OCI-LY1 (cell line): Measurements from ENCODE around the gene PPP1R1C.

Experiments used
- H2AFZ ChIP-seq: fragments of 200-600 bp; sonication (generic), shearing (Covaris generic); 2 replicates; pipeline ENCODE4 v1.6.0; 2014; ENCODE audit warnings: antibody characterized with exemption, mild to moderate bottlenecking, low read length
- H3F3A ChIP-seq: fragments of 200-600 bp; sonication (generic), shearing (Covaris generic); 2 replicates; pipeline ENCODE4 v1.6.0; 2014; ENCODE audit warnings: mild to moderate bottlenecking, antibody characterized with exemption, low read length, moderate library complexity; ENCODE audit not compliant: insufficient read depth
- H3K27ac ChIP-seq: fragments of 200-600 bp; sonication (generic); 2 replicates; pipeline ENCODE4 v1.5.1; 2014; ENCODE audit warnings: low read length, mixed run types, mild to moderate bottlenecking, low read depth; ENCODE audit not compliant: poor library complexity, severe bottlenecking
- H3K27me3 ChIP-seq: fragments of 200-600 bp; sonication (generic); 2 replicates; pipeline ENCODE4 v1.6.0; 2014; ENCODE audit warnings: antibody characterized with exemption, mild to moderate bottlenecking, low read length, moderate library complexity; ENCODE audit not compliant: insufficient read depth
- H3K36me3 ChIP-seq: fragments of 200-600 bp; sonication (generic); 2 replicates; pipeline ENCODE4 v1.6.1; 2014; ENCODE audit warnings: mild to moderate bottlenecking, antibody characterized with exemption, low read length, moderate library complexity, mixed read lengths; ENCODE audit not compliant: insufficient read depth
- H3K4me1 ChIP-seq: fragments of 200-600 bp; sonication (generic); 2 replicates; pipeline ENCODE4 v1.5.1; 2014; ENCODE audit warnings: mild to moderate bottlenecking, low read length, moderate library complexity; ENCODE audit not compliant: insufficient read depth, severe bottlenecking
- H3K4me2 ChIP-seq: fragments of 200-600 bp; sonication (generic), shearing (Covaris generic); 2 replicates; pipeline ENCODE4 v1.6.1; 2014; ENCODE audit warnings: low read length
- H3K4me3 ChIP-seq: fragments of 200-600 bp; sonication (generic); 2 replicates; pipeline ENCODE4 v1.5.1; 2014; ENCODE audit warnings: low read length, low read depth, mild to moderate bottlenecking, mixed read lengths; ENCODE audit not compliant: poor library complexity, severe bottlenecking
- H3K79me2 ChIP-seq: fragments of 200-600 bp; shearing (Covaris generic); 2 replicates; pipeline ENCODE4 v1.6.1; 2016; ENCODE audit warnings: mixed run types, low read length, mixed read lengths; ENCODE audit not compliant: insufficient read depth
- H3K9ac ChIP-seq: fragments of 200-600 bp; sonication (generic), shearing (Covaris generic); 2 replicates; pipeline ENCODE4 v1.6.1; 2014; ENCODE audit warnings: mild to moderate bottlenecking, low read length, mixed read lengths
- H3K9me2 ChIP-seq: fragments of 200-600 bp; sonication (generic), shearing (Covaris generic); 2 replicates; pipeline ENCODE4 v1.6.1; 2014; ENCODE audit warnings: low read depth, mild to moderate bottlenecking, low read length, mixed read lengths
- H3K9me3 ChIP-seq: fragments of 200-600 bp; shearing (Covaris generic); 2 replicates; pipeline ENCODE4 v1.6.1; 2014; ENCODE audit warnings: low read length, mixed read lengths
- H4K20me1 ChIP-seq: fragments of 200-600 bp; sonication (generic), shearing (Covaris generic); 2 replicates; pipeline ENCODE4 v1.6.0; 2016; ENCODE audit warnings: mild to moderate bottlenecking, low read length; ENCODE audit not compliant: insufficient read depth
- EZH2 ChIP-seq: fragments of 200-600 bp; sonication (generic), shearing (Covaris generic); IDR thresholded peaks from 2 replicates; pipeline ENCODE4 v1.8.0; 2017; ENCODE audit warnings: borderline replicate concordance, mixed run types, mild to moderate bottlenecking, antibody characterized with exemption, low read length, moderate library complexity, mixed read lengths
- TF ChIP-seq, protein P1 (sequence below): fragments of 200-600 bp; sonication (generic), shearing (Covaris generic); IDR thresholded peaks from 2 replicates; pipeline ENCODE4 v1.5.1; 2017; ENCODE audit warnings: mild to moderate bottlenecking, antibody characterized with exemption, low read length, moderate library complexity, mixed read lengths

The PPP1R1C gene

DNA sequence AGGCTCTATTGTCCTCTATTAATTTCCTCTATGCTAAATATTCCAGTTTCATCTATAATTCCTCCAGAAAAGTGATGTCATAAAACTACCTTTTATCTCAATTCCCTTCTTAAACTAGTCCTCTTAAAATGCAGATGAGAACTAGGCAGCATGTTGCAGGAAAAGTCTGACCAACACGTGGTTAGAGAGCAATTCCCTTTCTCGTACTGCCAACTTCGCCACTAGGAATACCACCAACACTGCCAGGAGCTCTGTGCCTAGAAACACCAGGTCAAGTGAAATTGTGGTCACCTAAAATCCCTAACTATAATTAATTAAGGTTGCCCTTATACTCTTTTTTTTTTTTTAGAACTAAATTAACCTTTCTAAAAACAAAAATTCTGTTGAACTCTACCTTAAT is 127.7 kb downstream of the PPP1R1C start:
- H3F3A ChIP-seq, result no peaks in the 10 kb centered on the region
- H3K9me2 ChIP-seq, result no peaks in the 10 kb centered on the region
- no peaks in the 10 kb centered on the region for H3K36me3 ChIP-seq
- no peak overlapping the region for H3K4me3 ChIP-seq
- no peaks in the 10 kb centered on the region for H3K9me3 ChIP-seq
- no peaks in the 10 kb centered on the region for H4K20me1 ChIP-seq
- H3K4me1 ChIP-seq, result no peaks in the 10 kb centered on the region
- H2AFZ ChIP-seq, result no peak overlapping the region
- H3K27ac ChIP-seq, result no peak overlapping the region
- TF ChIP-seq, protein P1, sequence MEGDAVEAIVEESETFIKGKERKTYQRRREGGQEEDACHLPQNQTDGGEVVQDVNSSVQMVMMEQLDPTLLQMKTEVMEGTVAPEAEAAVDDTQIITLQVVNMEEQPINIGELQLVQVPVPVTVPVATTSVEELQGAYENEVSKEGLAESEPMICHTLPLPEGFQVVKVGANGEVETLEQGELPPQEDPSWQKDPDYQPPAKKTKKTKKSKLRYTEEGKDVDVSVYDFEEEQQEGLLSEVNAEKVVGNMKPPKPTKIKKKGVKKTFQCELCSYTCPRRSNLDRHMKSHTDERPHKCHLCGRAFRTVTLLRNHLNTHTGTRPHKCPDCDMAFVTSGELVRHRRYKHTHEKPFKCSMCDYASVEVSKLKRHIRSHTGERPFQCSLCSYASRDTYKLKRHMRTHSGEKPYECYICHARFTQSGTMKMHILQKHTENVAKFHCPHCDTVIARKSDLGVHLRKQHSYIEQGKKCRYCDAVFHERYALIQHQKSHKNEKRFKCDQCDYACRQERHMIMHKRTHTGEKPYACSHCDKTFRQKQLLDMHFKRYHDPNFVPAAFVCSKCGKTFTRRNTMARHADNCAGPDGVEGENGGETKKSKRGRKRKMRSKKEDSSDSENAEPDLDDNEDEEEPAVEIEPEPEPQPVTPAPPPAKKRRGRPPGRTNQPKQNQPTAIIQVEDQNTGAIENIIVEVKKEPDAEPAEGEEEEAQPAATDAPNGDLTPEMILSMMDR, result no peak
- no peak for TF ChIP-seq EZH2
- H3K9ac ChIP-seq, result no peak overlapping the region
- H3K4me2 ChIP-seq, result no peak overlapping the region
- H3K27me3 ChIP-seq, result no peaks in the 10 kb centered on the region
- H3K79me2 ChIP-seq, result no peaks in the 10 kb centered on the region

DNA sequence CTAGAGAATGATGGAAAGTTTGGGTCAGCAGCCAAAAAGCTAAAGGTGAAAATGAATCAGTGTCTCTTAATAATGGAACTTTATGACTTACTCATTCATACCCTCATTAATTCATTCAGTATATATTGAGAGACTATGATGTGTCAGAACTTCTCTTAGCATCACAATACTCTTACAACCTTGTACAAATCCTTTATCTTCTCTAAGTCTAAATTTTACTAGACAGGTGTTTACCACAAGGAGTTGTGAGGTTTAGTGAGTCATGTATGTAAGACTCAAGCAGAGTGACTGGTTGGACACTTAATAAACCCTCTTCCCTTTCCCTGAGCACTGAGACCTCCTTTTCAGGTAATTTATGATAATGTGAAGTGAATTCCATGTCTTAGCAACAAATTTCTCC is 129.6 kb downstream of the PPP1R1C start:
- no peak for TF ChIP-seq EZH2
- TF ChIP-seq, protein P1, result no peak
- no peak overlapping the region for H3K4me3 ChIP-seq
- H3K27me3 ChIP-seq, result no peaks in the 10 kb centered on the region
- H4K20me1 ChIP-seq, result no peaks in the 10 kb centered on the region
- no peak overlapping the region for H3K9ac ChIP-seq
- H3K4me2 ChIP-seq, result no peak overlapping the region
- no peak overlapping the region for H3K27ac ChIP-seq
- H3K4me1 ChIP-seq, result no peaks in the 10 kb centered on the region
- H3F3A ChIP-seq, result no peaks in the 10 kb centered on the region
- no peaks in the 10 kb centered on the region for H3K9me2 ChIP-seq
- no peak overlapping the region for H2AFZ ChIP-seq
- H3K79me2 ChIP-seq, result no peaks in the 10 kb centered on the region
- no peaks in the 10 kb centered on the region for H3K9me3 ChIP-seq
- no peaks in the 10 kb centered on the region for H3K36me3 ChIP-seq

DNA sequence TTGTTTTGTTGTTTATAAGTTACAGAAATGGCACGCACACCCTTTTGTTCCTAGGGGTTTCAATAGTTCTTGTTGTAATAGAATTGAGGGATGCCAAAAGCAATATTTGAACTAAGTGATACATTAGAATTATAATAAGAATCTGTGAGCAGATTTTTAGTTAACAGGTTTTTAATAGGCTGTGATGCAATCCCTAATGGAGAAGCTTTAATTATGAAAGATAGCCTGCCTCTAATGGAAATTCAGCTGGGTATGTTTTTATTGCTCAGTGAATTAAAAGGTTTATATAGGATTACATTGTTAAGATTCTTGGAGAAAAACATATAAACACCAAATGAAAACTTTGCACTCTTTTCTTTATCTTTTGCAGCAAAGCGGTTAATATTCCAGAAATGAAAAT is 131.1 kb downstream of the PPP1R1C start:
- TF ChIP-seq, protein P1, result no peak
- no peak for TF ChIP-seq EZH2
- no peaks in the 10 kb centered on the region for H3K79me2 ChIP-seq
- H3K4me2 ChIP-seq, result no peak overlapping the region
- no peak overlapping the region for H2AFZ ChIP-seq
- H3K4me3 ChIP-seq, result no peak overlapping the region
- H3K9me3 ChIP-seq, result no peaks in the 10 kb centered on the region
- no peaks in the 10 kb centered on the region for H3K36me3 ChIP-seq
- H3F3A ChIP-seq, result no peaks in the 10 kb centered on the region
- H3K9me2 ChIP-seq, result no peaks in the 10 kb centered on the region
- H4K20me1 ChIP-seq, result no peaks in the 10 kb centered on the region
- no peak overlapping the region for H3K27ac ChIP-seq
- no peak overlapping the region for H3K9ac ChIP-seq
- no peaks in the 10 kb centered on the region for H3K27me3 ChIP-seq
- H3K4me1 ChIP-seq, result no peaks in the 10 kb centered on the region
